Measurements from ENCODE around the gene NEURL1B. TPM values are rescaled to one million over a fixed set of nuclear protein-coding genes. Genes with fewer than 3 reads are reported as not detected.
"Not testable (repeated sequence)": the region's sequence is repeated elsewhere in the genome, so short reads cannot be mapped to it uniquely, and the experiment has no call there.

Gene NEURL1B
- total and polyA plus RNA-seq, 4 donors = 1.5 to 10.0 (median 5.5) TPM

DNA sequence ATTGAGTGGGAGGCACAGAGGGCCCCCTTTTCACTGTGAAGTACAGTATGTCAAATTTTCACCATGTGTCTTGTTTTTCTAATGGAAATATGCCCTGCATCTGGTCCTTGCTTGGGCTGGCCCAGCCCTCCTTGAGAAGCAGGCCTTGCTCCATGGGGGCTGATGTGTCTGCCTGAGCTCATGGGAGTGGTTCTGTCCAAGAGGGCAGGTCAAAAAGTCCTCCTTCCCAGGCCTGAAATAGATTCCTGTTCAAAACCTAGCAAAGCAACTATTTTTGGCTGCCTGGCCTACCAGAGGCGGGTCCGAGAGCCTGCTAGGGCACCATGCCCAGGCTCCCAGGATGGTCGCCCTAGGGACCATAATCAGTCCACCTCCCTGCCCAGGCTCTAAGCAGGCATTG, 40.5 kb upstream of the NEURL1B start:
- Histone ChIP-seq H3K9ac (ENCODE audit: low read depth in 1 of 2, low read length in 2 of 2) (no peak overlapping the region), H3K27me3 (ENCODE audit: control insufficient read depth in 4 of 4, insufficient read depth in 4 of 4, low read length in 3 of 4) (no peaks in the 10 kb centered on the region), H3K36me3 (ENCODE audit: control insufficient read depth in 4 of 4, insufficient read depth in 3 of 4, low read depth in 1 of 4, low read length in 3 of 4) (no peaks in the 10 kb centered on the region), H3K4me1 (ENCODE audit: control insufficient read depth in 4 of 4, insufficient read depth in 4 of 4, low read length in 3 of 4) (no peaks in the 10 kb centered on the region), H3K27ac (ENCODE audit: low read depth in 1 of 2, low read length in 2 of 2) (no peak overlapping the region), H3K9me3 (ENCODE audit: control insufficient read depth in 4 of 4, low read length in 3 of 4) (no peaks in the 10 kb centered on the region), H3K4me3 (ENCODE audit: low read depth in 1 of 3, low read length in 3 of 3) (no peak overlapping the region)
- TF ChIP-seq GABPA (IDR thresholded peaks at IDR 0.05 in 1 of 2, conservative IDR thresholded peaks at IDR 0.05 in 1 of 2) (no peak), YY1 (IDR thresholded peaks at IDR 0.05) (no peak), RXRA (IDR thresholded peaks at IDR 0.05) (no peak), NR2F2 (IDR thresholded peaks at IDR 0.05) (no peak), SP1 (IDR thresholded peaks at IDR 0.05) (no peak), EGR1 (IDR thresholded peaks at IDR 0.05; ENCODE audit: low read depth in 2 of 2) (no peak), FOXA2 (IDR thresholded peaks at IDR 0.05) (no peak), JUND (IDR thresholded peaks at IDR 0.05) (no peak), HNF4A (conservative IDR thresholded peaks at IDR 0.05) (no peak), CTCF (IDR thresholded peaks at IDR 0.05; ENCODE audit: low read depth, low read length, missing input control) (no peak), RAD21 (IDR thresholded peaks at IDR 0.05) (no peak), HNF4G (IDR thresholded peaks at IDR 0.05) (no peak)
- TF ChIP-seq, protein P1, sequence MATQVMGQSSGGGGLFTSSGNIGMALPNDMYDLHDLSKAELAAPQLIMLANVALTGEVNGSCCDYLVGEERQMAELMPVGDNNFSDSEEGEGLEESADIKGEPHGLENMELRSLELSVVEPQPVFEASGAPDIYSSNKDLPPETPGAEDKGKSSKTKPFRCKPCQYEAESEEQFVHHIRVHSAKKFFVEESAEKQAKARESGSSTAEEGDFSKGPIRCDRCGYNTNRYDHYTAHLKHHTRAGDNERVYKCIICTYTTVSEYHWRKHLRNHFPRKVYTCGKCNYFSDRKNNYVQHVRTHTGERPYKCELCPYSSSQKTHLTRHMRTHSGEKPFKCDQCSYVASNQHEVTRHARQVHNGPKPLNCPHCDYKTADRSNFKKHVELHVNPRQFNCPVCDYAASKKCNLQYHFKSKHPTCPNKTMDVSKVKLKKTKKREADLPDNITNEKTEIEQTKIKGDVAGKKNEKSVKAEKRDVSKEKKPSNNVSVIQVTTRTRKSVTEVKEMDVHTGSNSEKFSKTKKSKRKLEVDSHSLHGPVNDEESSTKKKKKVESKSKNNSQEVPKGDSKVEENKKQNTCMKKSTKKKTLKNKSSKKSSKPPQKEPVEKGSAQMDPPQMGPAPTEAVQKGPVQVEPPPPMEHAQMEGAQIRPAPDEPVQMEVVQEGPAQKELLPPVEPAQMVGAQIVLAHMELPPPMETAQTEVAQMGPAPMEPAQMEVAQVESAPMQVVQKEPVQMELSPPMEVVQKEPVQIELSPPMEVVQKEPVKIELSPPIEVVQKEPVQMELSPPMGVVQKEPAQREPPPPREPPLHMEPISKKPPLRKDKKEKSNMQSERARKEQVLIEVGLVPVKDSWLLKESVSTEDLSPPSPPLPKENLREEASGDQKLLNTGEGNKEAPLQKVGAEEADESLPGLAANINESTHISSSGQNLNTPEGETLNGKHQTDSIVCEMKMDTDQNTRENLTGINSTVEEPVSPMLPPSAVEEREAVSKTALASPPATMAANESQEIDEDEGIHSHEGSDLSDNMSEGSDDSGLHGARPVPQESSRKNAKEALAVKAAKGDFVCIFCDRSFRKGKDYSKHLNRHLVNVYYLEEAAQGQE (IDR thresholded peaks at IDR 0.05) = no peak
- DNase-seq (ENCODE audit: low spot score) = no peak
- WGBS = 82% methylated on average over 3 of the region's 3 CpGs

DNA sequence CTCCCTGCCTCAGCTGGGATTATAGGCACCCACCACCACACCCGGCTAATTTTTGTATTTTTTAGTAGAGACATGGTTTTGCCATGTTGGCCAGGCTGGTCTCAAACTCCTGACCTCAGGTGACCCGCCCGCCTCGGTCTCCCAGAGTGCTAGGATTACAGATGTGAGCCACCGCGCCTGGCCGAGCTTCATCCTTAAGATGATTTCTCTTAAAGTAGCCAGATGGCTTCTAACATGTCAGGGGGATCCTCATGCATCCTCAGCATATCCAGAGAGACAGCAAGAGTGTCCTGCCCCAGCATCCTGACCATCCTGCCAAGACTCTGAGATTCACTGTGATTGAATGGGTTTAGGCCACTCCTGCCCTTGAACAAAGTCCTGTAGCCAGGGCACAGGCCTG, 39.5 kb upstream of the NEURL1B start:
- H3K4me1 ChIP-seq (ENCODE audit: control insufficient read depth in 4 of 4, insufficient read depth in 4 of 4, low read length in 3 of 4); H3K27me3 ChIP-seq (ENCODE audit: control insufficient read depth in 4 of 4, insufficient read depth in 4 of 4, low read length in 3 of 4); H3K36me3 ChIP-seq (ENCODE audit: control insufficient read depth in 4 of 4, insufficient read depth in 3 of 4, low read depth in 1 of 4, low read length in 3 of 4); H3K9ac ChIP-seq (ENCODE audit: low read depth in 1 of 2, low read length in 2 of 2); H3K4me3 ChIP-seq (ENCODE audit: low read depth in 1 of 3, low read length in 3 of 3); DNase-seq (ENCODE audit: low spot score); H3K9me3 ChIP-seq (ENCODE audit: control insufficient read depth in 4 of 4, low read length in 3 of 4): not testable (repeated sequence)
- H3K27ac ChIP-seq (ENCODE audit: low read depth in 1 of 2, low read length in 2 of 2) = peak overlapping the region; percentile 34 to 48
- 92% methylated on average over 7 of the region's 7 CpGs for WGBS

GRCh38 chr5:172602783-172603231, 38.3 kb upstream of the NEURL1B start:
- 73% methylated on average over 14 of the region's 14 CpGs for WGBS
- TF ChIP-seq SP1 (IDR thresholded peaks at IDR 0.05) = no peak
- TF ChIP-seq RXRA (IDR thresholded peaks at IDR 0.05) = peak in 1 of 2 donors; percentile 19
- no peak overlapping the region for H3K9ac ChIP-seq (ENCODE audit: low read depth in 1 of 2, low read length in 2 of 2)
- H3K9me3 ChIP-seq (ENCODE audit: control insufficient read depth in 4 of 4, low read length in 3 of 4) = peaks cover 0 to 2% (median 0%) of the 10 kb centered on the region in 4 donors
- no peaks in the 10 kb centered on the region for H3K27me3 ChIP-seq (ENCODE audit: control insufficient read depth in 4 of 4, insufficient read depth in 4 of 4, low read length in 3 of 4)
- H3K4me1 ChIP-seq (ENCODE audit: control insufficient read depth in 4 of 4, insufficient read depth in 4 of 4, low read length in 3 of 4) = no peaks in the 10 kb centered on the region
- H3K27ac ChIP-seq (ENCODE audit: low read depth in 1 of 2, low read length in 2 of 2) = peak overlapping the region; percentile 34 to 66
- H3K36me3 ChIP-seq (ENCODE audit: control insufficient read depth in 4 of 4, insufficient read depth in 3 of 4, low read depth in 1 of 4, low read length in 3 of 4) = no peaks in the 10 kb centered on the region
- no peak overlapping the region for H3K4me3 ChIP-seq (ENCODE audit: low read depth in 1 of 3, low read length in 3 of 3)
- no peak for DNase-seq (ENCODE audit: low spot score)
